Stimulated activated CD8-positive, alpha-beta memory T cell treated with anti-CD3 and anti-CD28 coated beads, Interleukin-4, amount 100 ng/mL, for 48 hours (primary cell): ENCODE results near the gene JPH3.
"Not testable (repeated sequence)": the region's sequence is repeated elsewhere in the genome, so short reads cannot be mapped to it uniquely, and the experiment has no call there.

ENCODE experiments used
- DNase-seq: peaks from one replicate; pipeline ENCODE4 v3.0.0-alpha.2; 2020

JPH3 gene

GRCh38 chr16:87722590-87723225, 120.4 kb downstream of the JPH3 start:
- DNase-seq: no peak

GRCh38 chr16:87723226-87723623, 120.9 kb downstream of the JPH3 start:
- DNase-seq: no peak

- no peak for DNase-seq
Observed at GRCh38 chr16:87724490-87725291, 122.4 kb downstream of the JPH3 start.

DNA sequence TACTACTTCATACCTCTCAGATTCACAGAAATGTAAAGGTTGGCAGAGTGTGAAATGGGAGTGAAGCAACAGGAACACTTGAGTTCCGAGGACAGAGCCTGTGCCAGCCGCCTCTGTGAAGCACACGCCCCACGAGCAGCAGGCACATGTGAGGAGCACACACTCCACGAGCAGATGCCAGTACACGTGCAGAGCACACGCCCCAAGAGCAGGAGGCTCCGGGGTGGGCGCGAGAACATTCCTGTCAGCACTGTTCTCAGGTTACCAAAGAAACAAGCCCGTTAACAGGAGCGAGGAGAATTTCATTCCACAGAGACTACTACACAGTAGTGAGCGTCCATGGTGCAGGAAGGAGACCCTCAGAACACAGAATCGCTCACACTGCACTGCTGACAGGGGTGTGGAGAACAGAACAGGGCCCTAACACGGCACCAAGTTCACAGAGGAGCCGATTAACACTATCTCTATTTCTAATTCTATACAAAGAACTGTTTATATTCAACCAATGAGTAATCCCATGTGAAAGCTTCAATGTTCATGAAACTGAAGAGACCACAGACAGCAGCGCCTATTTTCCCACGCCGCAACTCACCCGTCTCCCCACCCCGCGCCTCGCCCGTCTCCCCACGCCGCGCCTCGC, 123.4 kb downstream of the JPH3 start:
- DNase-seq: no peak

- not testable (repeated sequence) for DNase-seq
Observed at GRCh38 chr16:87726577-87726976, 124.3 kb downstream of the JPH3 start.

DNA sequence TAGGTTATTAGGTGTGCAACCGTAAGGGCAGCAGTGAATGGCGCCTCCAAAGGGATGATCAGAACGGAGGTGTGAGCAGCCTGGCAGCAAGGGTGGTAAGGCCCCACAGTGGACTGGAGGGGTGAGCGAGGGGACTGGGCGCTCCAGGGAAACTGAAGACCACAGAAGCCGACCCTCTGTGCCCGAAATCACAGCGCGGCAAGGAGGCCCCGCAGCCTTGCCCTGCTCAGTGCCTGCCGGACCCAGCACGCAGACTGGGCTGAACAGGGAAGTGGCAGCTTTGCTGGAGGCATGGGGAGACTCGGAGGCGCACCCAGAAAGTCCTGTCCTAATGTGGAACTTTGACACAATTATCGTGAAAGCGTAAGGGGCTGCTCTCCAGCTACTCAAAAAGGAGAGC, 125.0 kb downstream of the JPH3 start:
- DNase-seq: no peak

DNA sequence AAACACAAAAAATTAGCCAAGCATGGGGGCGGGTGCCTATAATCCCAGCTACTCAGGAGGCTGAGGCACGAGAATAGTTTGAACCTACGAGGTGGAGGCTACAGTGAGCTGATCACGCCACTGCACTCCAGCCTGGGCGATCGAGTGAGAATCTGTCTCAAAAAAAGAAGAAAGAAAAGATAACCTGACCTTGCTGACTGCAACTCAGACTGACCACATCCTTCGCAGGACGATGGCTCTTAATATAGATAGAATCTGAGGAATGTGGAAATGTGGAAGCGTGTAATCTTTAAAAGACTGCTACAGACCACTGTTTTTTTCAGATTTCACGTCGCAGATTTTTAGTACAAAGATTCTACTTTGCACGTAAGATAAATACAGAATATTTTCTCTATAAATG, 125.7 kb downstream of the JPH3 start:
- DNase-seq: no peak

- DNase-seq: no peak
Observed at GRCh38 chr16:87729266-87729954, 127.1 kb downstream of the JPH3 start.

DNA sequence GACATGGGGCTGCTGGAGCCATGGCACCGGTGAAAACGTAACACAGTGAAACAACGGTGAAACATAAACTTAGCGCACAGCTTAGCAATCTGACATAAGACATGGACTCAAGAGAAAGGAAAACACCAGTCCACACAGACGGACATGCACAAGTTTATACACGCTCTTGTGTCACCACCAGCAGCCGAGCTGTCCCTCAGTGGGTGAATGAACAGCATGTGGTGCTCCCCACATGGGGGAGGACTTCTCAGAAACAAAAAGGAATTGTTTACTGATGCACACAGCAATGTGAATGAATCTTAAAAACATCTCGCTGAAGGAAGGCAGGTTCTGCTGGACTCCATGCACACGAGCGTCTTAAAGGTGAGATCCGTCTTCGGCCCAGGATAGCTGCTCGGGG, 129.3 kb downstream of the JPH3 start:
- DNase-seq: no peak

- DNase-seq: no peak
Observed at GRCh38 chr16:87733190-87733589, 130.9 kb downstream of the JPH3 start.

DNA sequence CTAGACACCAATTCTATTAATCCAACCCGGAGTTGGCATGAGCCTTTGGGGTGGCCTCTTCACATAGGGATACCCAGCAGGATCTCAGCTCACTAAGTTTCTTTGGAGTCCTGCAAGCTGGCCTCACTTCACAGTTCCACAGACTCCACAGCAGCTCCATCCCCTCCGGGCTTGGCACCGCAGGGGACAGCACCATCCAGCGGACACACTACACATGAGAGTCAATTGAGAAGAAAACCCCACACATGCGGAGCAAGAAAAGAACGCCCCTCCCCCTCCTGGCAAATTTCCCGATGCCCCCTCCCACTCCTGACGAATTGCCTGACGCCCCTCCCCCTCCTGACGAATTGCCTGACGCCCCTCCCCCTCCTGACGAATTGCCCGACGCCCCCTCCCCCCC, 132.3 kb downstream of the JPH3 start:
- no peak for DNase-seq

- DNase-seq: no peak
Observed at GRCh38 chr16:87735270-87736007, 133.1 kb downstream of the JPH3 start.

DNA sequence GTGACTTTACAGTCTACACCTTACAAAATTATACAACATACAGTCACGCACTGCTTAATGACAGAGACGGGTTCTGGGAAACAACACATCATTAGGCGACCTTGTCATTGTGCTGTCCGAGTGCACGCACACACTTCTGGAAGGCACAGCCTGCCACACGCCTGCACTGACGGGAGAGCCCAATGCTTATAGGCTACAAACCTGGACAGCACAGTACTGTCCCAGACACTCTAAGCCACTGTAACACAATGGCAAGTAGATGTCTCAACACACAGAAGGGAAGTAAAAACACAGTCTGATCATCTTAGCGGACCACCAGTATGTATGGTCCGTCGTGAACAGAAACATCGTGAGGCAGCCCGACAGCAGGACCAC, 133.7 kb downstream of the JPH3 start:
- no peak for DNase-seq

- no peak for DNase-seq
Observed at GRCh38 chr16:87739801-87740200, 137.5 kb downstream of the JPH3 start.

DNA sequence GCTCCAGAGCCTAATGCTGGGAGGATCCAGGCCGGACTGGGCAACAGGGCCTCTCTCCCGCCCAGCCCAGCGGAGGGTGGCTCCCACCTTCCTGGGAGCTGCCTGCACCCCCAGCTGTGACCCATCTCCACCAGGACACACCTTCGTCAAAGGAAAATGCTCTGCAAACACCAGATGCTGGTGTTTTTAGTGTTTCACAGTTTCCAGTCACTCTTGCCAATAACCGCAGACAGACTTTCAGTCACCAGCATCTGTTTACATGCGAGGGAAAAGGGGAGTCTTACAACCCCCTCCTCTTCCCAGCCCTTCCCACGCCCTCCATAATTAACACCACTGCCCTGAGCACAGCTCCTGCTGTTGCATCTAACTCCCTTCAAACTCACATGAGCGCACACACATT, 138.1 kb downstream of the JPH3 start:
- DNase-seq: no peak

- DNase-seq: no peak
Observed at GRCh38 chr16:87740909-87741424, 138.7 kb downstream of the JPH3 start.

GRCh38 chr16:87741700-87742415, 139.6 kb downstream of the JPH3 start:
- no peak for DNase-seq

DNA sequence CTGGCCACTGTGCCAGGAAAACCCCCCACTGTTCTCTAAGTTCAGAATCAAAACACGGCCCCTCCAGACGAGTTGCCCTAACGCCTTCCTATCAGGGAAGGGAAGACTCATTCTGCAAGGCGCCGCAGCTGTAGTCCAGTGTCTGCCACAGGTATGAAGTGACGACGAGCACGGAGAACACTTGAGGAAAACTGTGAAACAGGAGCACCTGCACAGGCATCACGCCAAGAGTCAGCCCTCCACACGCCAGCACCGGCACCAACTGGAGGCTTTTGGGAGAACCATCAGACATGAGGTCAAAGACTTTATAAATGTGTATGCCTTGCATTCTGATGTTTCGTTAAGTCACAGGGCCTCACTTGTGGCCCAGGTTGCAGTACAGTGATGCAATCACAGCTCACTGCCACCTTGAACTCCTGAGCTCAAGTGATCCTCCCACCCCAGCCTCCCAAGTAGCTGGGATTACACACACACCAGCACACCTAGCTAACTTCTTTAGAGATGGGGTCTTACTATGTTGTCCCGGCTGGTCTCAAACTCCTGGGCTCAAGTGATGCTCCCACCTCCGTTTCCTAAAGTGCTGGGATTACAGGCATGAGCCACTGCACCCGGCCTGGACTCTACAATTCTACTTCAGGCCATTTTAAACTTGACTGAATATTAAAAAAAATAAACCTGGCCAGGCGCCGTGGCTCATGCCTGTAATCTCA, 140.6 kb downstream of the JPH3 start:
- no peak for DNase-seq

GRCh38 chr16:87744750-87745514, 142.6 kb downstream of the JPH3 start:
- no peak for DNase-seq

DNA sequence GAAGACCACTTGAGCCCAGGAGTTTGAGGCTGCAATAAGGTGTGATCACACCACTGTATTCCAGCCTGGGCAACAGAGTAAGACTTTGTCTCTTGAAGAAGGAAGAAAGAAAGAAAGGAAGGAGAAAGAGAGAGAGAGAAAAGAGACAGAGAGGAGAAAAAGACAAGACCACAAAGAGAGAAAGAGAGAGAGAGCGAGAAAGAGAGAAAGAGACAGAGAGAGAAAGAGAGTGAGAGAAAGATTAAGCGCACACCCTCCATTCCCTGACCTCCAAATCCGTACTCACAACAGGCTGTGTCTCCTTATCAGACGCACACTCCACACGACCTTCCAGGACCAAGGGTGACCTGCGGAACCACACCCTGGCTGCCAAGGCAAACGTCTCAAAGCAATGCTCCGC, 143.9 kb downstream of the JPH3 start:
- no peak for DNase-seq
